Measurements from ENCODE around the gene PHACTR3. TPM values are rescaled to one million over a fixed set of nuclear protein-coding genes. Genes with fewer than 3 reads are reported as not detected.

Gene PHACTR3
- total RNA-seq, 2 experiments from 2014 or later: not detected

DNA sequence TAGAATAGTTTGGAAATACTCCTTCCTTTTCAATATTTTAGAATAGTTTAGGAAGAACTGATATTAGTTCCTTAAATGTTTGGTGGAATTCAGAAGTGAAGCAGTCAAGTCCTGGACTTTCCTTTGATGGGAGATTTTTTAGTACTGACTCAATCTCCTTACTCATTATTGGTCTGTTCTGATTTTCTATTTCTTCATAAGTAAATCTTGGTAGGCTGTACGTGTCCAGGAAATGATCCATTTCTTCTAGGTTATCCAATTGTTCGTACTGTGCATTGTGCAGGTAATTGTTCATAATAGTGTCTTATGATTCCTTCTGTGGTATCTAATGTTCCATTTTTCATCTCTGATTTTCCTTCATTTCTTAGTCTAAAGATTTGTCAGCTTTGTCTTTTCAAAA lies 190.2 kb downstream of the PHACTR3 start:
- Mint-ChIP-seq H3K36me3 (peaks cover 1% of the 10 kb centered on the region), H3K4me1 (ENCODE audit: low read depth) (no peaks in the 10 kb centered on the region), H3K9me3 (peaks cover 26% of the 10 kb centered on the region), H3K4me3 (no peak overlapping the region), H3K27ac (no peak overlapping the region), H3K27me3 (peaks cover 5% of the 10 kb centered on the region)
- DNase-seq: no peak
- POLR2A ChIA-PET: no interaction called here
- intact Hi-C loops (cut with micrococcal nuclease): no loop called here
- CTCF ChIA-PET: no interaction called here

DNA sequence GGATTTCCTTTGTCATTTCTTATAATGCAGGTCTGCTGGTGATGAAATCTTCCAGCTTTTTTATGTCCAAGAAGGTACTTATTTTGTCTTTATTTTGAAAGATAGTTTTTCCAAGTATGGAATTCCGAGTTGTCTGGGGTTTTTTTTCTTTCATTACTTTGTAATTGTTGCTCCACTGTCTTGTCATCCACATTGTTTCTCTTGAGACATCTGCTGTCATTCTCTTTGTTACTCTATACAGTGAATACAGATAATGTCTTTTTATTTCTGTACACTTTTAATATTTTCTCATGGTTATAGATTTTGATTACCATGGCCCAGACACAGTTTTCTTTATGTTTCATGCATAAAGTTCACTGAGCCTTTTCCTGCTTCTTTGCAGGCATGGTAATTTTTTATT lies 196.0 kb downstream of the PHACTR3 start:
- Mint-ChIP-seq H3K27ac (no peak overlapping the region), H3K4me1 (ENCODE audit: low read depth) (no peaks in the 10 kb centered on the region), H3K27me3 (peaks cover 10% of the 10 kb centered on the region), H3K36me3 (peaks cover 1% of the 10 kb centered on the region), H3K4me3 (no peak overlapping the region), H3K9me3 (peaks cover 34% of the 10 kb centered on the region)
- ChIA-PET POLR2A (no interaction called here), CTCF (no interaction called here)
- DNase-seq: no peak
- intact Hi-C loops (cut with micrococcal nuclease): no loop called here

DNA sequence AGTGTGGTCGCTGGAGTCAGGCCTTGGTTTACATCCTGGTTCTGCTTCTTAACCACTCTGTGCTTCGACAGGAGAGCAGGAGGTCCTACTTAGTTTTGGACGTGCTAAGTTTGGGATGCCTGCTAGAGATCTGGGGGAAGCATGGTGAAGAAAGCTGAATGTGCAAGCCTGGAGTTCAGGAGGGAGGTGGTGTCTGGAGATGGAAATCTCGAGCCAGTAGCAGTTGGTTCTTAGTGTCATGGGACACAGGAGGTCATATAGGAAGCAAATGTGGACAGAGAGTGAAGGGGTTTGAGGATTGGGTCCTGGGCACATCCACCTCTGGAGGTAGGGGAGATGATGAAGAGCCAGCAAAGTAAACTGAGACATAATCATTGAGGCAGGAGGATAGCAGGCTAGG lies 197.7 kb downstream of the PHACTR3 start:
- Mint-ChIP-seq H3K9me3 (peaks cover 21% of the 10 kb centered on the region), H3K4me3 (no peak overlapping the region), H3K36me3 (no peaks in the 10 kb centered on the region), H3K27me3 (peaks cover 10% of the 10 kb centered on the region), H3K27ac (no peak overlapping the region), H3K4me1 (ENCODE audit: low read depth) (no peaks in the 10 kb centered on the region)
- POLR2A ChIA-PET: no interaction called here
- CTCF ChIA-PET: no interaction called here
- intact Hi-C loops (cut with micrococcal nuclease): no loop called here
- DNase-seq: no peak

DNA sequence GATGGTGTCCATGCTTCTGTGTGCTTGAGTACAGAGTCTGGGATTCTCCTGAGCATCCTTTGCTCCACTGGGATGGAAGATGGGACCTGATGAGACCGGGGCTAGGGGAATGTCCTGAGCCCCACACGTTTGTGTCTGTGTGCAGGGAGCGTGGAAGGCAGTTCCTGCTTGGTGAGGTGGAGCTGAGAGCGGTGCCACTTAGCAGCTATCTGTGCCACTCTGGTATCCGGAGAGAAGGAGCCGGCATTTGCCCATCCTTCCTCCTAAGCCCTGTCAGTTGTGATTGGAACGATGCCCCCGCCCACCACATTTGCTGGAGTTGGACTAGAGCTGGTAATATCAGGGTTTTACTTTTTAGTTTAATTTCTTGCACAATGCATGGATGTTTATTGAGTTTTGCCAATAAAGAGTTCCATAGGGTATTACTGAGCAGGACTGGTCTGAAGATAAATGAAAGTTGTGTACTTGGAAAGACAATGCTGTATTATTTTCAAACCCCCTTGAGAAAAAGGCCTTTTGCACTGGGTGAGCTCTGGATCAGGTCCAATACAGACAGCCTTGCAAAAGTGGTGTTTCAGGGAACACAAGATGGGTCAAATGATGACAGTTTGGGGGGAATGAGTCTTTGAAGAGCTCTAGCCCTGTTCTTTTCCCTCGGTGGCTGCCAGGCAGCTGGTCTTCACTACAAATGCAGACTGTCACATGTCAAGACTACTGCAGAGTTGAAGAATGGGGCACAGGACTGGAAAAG lies 198.3 kb downstream of the PHACTR3 start:
- CTCF ChIA-PET: no interaction called here
- Mint-ChIP-seq H3K4me3 (no peak overlapping the region), H3K9me3 (peaks cover 15% of the 10 kb centered on the region), H3K27ac (no peak overlapping the region), H3K36me3 (no peaks in the 10 kb centered on the region), H3K4me1 (ENCODE audit: low read depth) (no peaks in the 10 kb centered on the region), H3K27me3 (peaks cover 10% of the 10 kb centered on the region)
- intact Hi-C loops (cut with micrococcal nuclease): no loop called here
- POLR2A ChIA-PET: no interaction called here
- DNase-seq: no peak

DNA sequence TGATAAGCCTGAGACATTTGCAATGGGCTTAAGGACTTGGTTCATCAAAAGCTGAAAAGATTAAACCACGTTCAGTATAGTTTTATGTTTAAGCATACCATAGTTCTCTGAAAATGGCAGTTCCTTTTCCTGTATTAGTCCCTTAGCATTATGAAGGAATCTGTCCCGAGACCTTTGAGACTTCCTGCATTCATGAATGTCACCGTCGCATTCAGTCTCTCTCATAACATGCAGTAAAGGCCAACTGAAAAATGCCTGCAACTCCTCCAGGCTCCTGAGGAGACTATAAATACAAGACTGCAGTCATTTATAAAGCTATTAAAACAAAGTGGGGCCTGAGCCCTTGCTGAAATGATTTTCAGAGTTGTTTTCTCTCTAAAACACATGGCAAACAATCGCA lies 200.0 kb downstream of the PHACTR3 start:
- POLR2A ChIA-PET: no interaction called here
- CTCF ChIA-PET: no interaction called here
- Mint-ChIP-seq H3K27me3 (peaks cover 10% of the 10 kb centered on the region), H3K36me3 (no peaks in the 10 kb centered on the region), H3K27ac (no peak overlapping the region), H3K9me3 (peaks cover 15% of the 10 kb centered on the region), H3K4me1 (ENCODE audit: low read depth) (no peaks in the 10 kb centered on the region), H3K4me3 (no peak overlapping the region)
- no peak for DNase-seq
- intact Hi-C loops (cut with micrococcal nuclease): no loop called here

DNA sequence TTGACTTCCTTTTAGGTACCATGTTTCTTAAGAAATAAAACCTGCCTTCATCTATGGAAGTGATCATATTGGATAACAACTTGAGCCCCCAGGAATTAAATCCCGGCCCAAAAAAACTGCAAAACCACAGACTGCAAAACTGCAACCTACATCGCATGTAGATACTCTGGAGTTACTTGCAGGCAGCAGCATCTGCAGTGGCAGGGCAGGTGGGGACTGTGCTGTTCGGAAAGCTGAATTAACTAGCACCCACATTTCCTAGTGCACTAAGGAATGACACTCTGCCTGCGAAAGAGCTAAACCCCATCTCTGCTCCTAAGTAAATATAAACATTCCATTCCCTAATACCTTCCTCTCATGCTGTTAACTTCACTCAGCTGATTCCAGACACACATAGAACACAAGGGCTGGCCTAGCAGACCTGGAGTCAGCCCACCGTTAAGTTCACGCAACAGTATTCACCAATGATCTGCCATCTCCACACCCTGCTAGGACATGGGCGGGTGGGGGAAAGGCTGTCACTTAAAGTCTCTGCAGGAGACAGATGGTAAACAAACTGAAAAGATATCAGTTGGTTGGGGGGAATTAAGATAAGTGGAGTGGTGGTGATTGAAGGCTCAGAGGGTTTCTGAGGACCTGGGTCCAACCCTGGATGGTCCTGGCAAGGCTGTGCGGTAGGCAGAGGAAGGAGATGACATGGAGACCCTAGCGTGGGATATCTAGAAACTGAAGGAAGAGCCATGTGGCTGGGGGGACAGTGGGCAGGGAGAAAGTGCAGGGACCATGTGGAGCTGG lies 200.7 kb downstream of the PHACTR3 start:
- H3K4me3 Mint-ChIP-seq: no peak overlapping the region
- POLR2A ChIA-PET: no interaction called here

DNA sequence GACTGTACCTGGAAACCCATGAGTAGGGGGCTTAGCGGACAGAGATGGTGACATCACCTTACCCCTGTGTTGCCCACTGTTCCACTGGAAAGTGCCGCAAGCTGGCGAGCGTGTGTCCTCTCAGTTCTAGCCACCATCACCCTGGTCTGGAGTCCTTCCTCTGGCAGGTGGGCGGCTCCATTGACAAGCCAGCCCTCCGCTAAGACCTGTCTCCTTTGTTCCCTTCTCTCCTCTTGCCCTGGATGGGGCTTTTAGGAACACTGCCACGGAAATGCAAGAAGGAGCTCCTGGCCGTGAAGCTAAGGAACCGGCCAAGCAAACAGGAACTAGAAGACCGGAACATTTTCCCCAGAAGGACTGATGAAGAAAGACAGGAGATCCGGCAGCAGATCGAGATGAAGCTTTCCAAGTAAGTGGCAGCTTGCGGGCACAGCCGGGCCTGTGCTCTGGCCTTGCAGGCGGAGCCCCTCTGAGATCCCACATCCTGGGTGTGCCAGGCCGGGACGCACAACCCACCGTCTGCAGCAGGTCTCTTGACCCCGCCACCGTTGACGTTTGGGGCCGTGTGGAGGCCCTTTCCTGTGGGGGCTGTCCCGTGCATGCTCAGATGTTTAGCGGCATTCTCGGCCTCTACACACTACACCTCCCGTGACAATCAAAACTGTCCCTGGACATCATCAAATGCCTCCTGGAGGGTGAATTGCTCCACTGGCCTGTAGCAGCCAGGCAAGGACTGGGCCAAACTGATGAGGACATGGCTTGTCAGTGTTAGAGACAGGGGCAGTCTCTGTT lies 201.6 kb downstream of the PHACTR3 start:
- intact Hi-C loops (cut with micrococcal nuclease): no loop called here
- Mint-ChIP-seq H3K9me3 (peaks cover 3% of the 10 kb centered on the region), H3K4me3 (no peak overlapping the region), H3K27me3 (peaks cover 9% of the 10 kb centered on the region), H3K27ac (no peak overlapping the region), H3K4me1 (ENCODE audit: low read depth) (no peaks in the 10 kb centered on the region), H3K36me3 (no peaks in the 10 kb centered on the region)
- no peak for DNase-seq
- ChIA-PET CTCF (no interaction called here), POLR2A (no interaction called here)

More for the DNA sequence above, 200.7 kb downstream of the PHACTR3 start:
- Mint-ChIP-seq H3K27ac (no peak overlapping the region), H3K4me1 (ENCODE audit: low read depth) (no peaks in the 10 kb centered on the region), H3K9me3 (peaks cover 12% of the 10 kb centered on the region), H3K36me3 (no peaks in the 10 kb centered on the region), H3K27me3 (peaks cover 10% of the 10 kb centered on the region)
- CTCF ChIA-PET: no interaction called here
- no peak for DNase-seq
- intact Hi-C loops (cut with micrococcal nuclease): no loop called here

DNA sequence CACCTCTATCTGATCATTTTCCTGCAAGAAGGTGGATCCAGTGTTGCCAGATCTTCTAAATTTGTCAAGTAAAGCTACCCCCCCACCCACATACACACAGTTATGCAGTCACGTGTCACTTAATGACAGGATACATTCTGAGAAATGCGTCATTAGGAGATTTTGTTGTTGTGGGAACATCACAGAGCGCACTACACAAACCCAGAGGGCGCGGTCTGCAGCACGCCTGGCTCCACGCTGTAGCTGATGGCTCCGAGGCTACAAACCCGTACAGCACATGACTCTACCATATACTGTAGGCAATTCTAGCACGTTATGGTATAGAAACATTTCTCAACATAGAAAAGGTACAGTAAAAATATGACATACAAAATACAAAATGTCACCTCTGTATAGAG lies 202.2 kb downstream of the PHACTR3 start:
- intact Hi-C loops (cut with micrococcal nuclease): no loop called here
- CTCF ChIA-PET: no interaction called here
- no peak overlapping the region for H3K4me3 Mint-ChIP-seq
- no peak overlapping the region for H3K27ac Mint-ChIP-seq
- H3K4me1 Mint-ChIP-seq (ENCODE audit: low read depth): no peaks in the 10 kb centered on the region
- no peak for DNase-seq
- H3K9me3 Mint-ChIP-seq: no peaks in the 10 kb centered on the region
- H3K36me3 Mint-ChIP-seq: no peaks in the 10 kb centered on the region
- H3K27me3 Mint-ChIP-seq: peaks cover 9% of the 10 kb centered on the region
- POLR2A ChIA-PET: no interaction called here

DNA sequence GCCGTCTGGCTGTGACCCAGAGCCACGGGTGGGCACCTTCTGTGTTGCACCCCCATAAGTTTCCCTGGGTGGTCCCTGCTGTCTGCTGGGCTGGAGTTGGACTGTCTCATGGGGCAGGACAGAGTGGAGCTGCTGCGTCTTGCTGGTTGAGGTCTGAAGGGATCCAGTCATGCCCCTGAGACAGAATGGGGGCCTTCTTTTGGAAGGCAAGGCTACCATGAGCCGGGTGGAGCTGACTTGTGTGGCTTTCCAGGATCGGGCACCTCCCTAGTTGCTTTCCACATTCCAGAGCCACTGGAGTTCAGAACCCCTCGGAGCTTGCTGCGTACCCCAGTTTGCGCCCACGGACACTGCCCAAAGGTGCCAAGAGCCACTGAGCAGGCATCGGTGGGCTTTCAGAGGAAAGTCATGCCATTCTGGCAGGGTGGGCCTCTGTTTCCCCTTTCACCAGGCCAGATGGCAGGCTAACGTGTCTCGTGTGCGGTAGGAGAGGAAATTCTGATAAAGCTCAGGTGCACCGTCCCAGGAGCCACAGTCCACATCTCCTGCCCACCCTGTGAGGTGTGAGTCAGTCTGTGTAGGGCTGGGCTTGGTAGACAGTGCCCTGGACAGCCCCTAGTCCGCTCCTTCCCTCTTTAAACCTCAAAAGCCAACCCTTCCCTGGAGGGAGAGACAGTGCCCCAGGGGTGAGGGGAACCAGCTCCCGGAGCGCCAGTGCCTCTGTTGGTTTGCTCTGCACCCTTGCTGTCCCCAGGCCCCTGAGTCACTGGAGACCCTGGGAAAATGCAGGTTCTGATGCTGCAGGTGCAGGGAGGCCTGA lies 203.8 kb downstream of the PHACTR3 start:
- Mint-ChIP-seq H3K4me3 (no peak overlapping the region), H3K27me3 (peaks cover 4% of the 10 kb centered on the region), H3K27ac (no peak overlapping the region), H3K36me3 (no peaks in the 10 kb centered on the region), H3K4me1 (ENCODE audit: low read depth) (no peaks in the 10 kb centered on the region), H3K9me3 (no peaks in the 10 kb centered on the region)
- no peak for DNase-seq
- POLR2A ChIA-PET: no interaction called here
- intact Hi-C loops (cut with micrococcal nuclease): no loop called here
- CTCF ChIA-PET: no interaction called here

DNA sequence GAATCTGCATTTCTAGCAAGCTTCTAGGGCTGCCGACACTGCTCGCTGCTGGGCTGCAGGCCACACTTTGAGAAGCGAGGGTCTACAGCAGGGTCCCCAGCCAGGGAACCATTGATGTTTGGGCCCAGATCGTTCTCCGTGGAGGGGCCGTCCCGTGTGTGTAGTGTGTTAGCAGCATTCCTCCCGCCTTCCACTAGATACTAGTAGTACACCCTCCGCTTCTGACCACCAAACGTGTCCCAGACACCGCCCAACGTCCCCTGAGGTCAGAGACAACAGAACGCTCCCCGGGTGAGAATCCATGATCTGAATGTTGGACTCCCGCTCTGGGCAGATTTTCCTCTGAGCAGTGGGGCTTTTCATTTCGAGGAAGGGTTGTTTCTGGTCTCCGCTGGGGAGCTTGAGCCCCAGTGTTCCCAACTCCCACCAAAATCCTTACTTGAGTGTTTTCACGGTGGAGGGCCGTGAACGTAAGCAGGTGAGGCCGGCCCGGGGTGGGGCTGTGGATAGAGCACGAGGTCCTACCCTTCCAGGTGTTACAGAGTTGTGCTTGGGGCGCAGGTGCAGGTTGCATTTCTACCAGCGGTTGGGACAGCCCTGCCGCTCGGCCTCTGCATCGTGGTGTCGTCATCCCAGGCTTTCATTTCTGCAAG lies 204.5 kb downstream of the PHACTR3 start:
- Mint-ChIP-seq H3K4me1 (ENCODE audit: low read depth) (no peaks in the 10 kb centered on the region), H3K27ac (no peak overlapping the region), H3K27me3 (peaks cover 4% of the 10 kb centered on the region), H3K36me3 (no peaks in the 10 kb centered on the region), H3K4me3 (no peak overlapping the region), H3K9me3 (no peaks in the 10 kb centered on the region)
- intact Hi-C loops (cut with micrococcal nuclease): no loop called here
- ChIA-PET CTCF (no interaction called here), POLR2A (no interaction called here)
- DNase-seq: no peak

DNA sequence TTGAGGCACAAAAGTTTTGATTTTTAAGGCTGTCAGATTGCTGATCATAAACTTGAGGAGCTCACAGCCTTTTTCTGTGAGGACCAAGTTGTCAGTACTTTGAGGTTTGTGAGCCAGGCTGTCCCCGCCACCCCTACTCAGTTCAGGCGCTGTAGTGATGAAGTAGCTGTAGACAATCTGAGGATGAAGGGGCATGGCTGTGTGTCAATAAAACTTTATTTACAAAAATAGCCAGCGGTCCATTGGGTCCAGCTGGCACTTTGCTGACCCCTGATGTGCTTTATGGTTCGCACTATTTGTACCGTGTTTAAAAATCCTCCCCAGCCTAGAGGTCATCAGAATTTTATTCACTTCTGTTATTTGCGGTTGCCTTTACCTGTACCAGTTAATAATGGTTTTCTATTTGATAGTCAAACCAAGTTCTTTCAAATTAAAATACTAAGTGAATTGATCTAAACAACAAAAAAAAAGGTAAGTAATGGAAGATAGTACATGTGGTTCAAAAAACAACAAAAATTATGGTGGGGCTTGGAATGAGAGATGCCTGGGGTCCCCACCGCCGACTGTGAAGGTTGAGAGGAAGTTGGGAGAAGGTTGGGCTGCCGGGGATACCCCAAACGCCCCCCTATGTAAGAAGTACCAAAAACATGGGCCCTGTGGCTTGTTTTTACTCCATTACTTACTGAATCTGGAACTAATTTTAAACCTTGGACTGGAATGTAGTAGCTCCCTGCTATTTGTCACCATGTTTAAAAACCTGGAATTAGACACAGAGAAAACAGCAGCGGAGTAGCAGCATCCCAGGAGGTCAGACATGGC lies 205.5 kb downstream of the PHACTR3 start:
- POLR2A ChIA-PET: no interaction called here
- no peak for DNase-seq
- H3K27ac Mint-ChIP-seq: no peak overlapping the region
- no peaks in the 10 kb centered on the region for H3K36me3 Mint-ChIP-seq
- intact Hi-C loops (cut with micrococcal nuclease): no loop called here
- no peaks in the 10 kb centered on the region for H3K4me1 Mint-ChIP-seq (ENCODE audit: low read depth)
- peaks cover 2% of the 10 kb centered on the region for H3K27me3 Mint-ChIP-seq
- no peak overlapping the region for H3K4me3 Mint-ChIP-seq
- CTCF ChIA-PET: no interaction called here
- no peaks in the 10 kb centered on the region for H3K9me3 Mint-ChIP-seq
